DND-41 (cell line): Measurements from ENCODE around the gene BASP1.
"Not testable (repeated sequence)": the region's sequence is repeated elsewhere in the genome, so short reads cannot be mapped to it uniquely, and the experiment has no call there.

ENCODE experiments used
- ATAC-seq: fragments of 200-7000 bp; cut with Tn5 transposase; 3 replicates; pipeline ENCODE4 v1.9.1; 2021; ENCODE audit warnings: low read depth; ENCODE audit not compliant: insufficient read depth
- DNase-seq: peaks from one replicate; pipeline ENCODE4 v3.0.0-alpha.2; 2020
- H2AFZ ChIP-seq: 2 replicates; pipeline ENCODE4 v1.6.0; 2012; ENCODE audit warnings: low read depth, low read length
- H3K27ac ChIP-seq: 2 replicates; pipeline ENCODE4 v1.5.1; 2012; ENCODE audit warnings: low read length, inconsistent platforms
- H3K27me3 ChIP-seq: fragments of 200-600 bp; sonication (generic); 2 replicates; pipeline ENCODE4 v1.6.0; 2012; ENCODE audit warnings: low read length, mild to moderate bottlenecking, inconsistent platforms; ENCODE audit not compliant: insufficient read depth, poor library complexity
- H3K36me3 ChIP-seq: 2 replicates; pipeline ENCODE4 v1.5.1; 2012; ENCODE audit warnings: low read length, inconsistent platforms; ENCODE audit not compliant: insufficient read depth
- H3K4me1 ChIP-seq: 2 replicates; pipeline ENCODE4 v1.5.1; 2012; ENCODE audit warnings: mild to moderate bottlenecking, low read length; ENCODE audit not compliant: insufficient read depth
- H3K4me2 ChIP-seq: 2 replicates; pipeline ENCODE4 v1.6.0; 2012; ENCODE audit warnings: mild to moderate bottlenecking, moderate library complexity, low read length, inconsistent platforms; ENCODE audit not compliant: insufficient read depth
- H3K4me3 ChIP-seq, 2 experiments: fragments of 200-600 bp in 1 of 2; shearing (Covaris generic) in 1 of 2; 2 replicates each; pipeline ENCODE4 v1.5.1; 2012 to 2016; ENCODE audit warnings: inconsistent platforms in 2 of 2, low read length in 2 of 2, mild to moderate bottlenecking in 2 of 2, low read depth in 1 of 2, moderate library complexity in 1 of 2
- H3K79me2 ChIP-seq: 2 replicates; pipeline ENCODE4 v1.6.0; 2012; ENCODE audit warnings: low read length, inconsistent platforms; ENCODE audit not compliant: insufficient read depth
- H3K9ac ChIP-seq: 2 replicates; pipeline ENCODE4 v1.6.0; 2012; ENCODE audit warnings: low read depth, mild to moderate bottlenecking, inconsistent platforms, low read length, moderate library complexity
- H3K9me3 ChIP-seq: 2 replicates; pipeline ENCODE4 v1.5.1; 2012; ENCODE audit warnings: low read length, moderate library complexity, mild to moderate bottlenecking, inconsistent platforms; ENCODE audit not compliant: insufficient read depth, severe bottlenecking
- H4K20me1 ChIP-seq: 2 replicates; pipeline ENCODE4 v1.6.0; 2012; ENCODE audit warnings: low read length; ENCODE audit not compliant: insufficient read depth
- CTCF ChIP-seq: IDR thresholded peaks from 2 replicates; pipeline ENCODE4 v1.5.1; 2012; ENCODE audit warnings: borderline replicate concordance, low read length, moderate library complexity, mild to moderate bottlenecking; ENCODE audit not compliant: poor library complexity, severe bottlenecking; ENCODE audit errors: extremely low read depth
- EZH2 ChIP-seq: IDR thresholded peaks from 3 replicates; pipeline ENCODE4 v1.6.1; 2012; ENCODE audit warnings: borderline replicate concordance, low read depth, mild to moderate bottlenecking, moderate library complexity, low read length, inconsistent platforms; ENCODE audit not compliant: severe bottlenecking

The BASP1 gene

GRCh38 chr5:17190799-17191391 is 26.5 kb upstream of the BASP1 start:
- no peak for TF ChIP-seq CTCF
- TF ChIP-seq EZH2: no peak
- H3K79me2 ChIP-seq: no peaks in the 10 kb centered on the region
- H3K9ac ChIP-seq: no peak overlapping the region
- no peaks in the 10 kb centered on the region for H3K9me3 ChIP-seq
- no peak overlapping the region for H3K27ac ChIP-seq
- no peak overlapping the region for H2AFZ ChIP-seq
- no peaks in the 10 kb centered on the region for H3K4me1 ChIP-seq
- H4K20me1 ChIP-seq: no peaks in the 10 kb centered on the region
- no peak overlapping the region for H3K4me2 ChIP-seq
- DNase-seq: no peak
- H3K27me3 ChIP-seq: no peaks in the 10 kb centered on the region
- H3K4me3 ChIP-seq: no peak overlapping the region
- H3K36me3 ChIP-seq: no peaks in the 10 kb centered on the region
- ATAC-seq: no peak

- H4K20me1 ChIP-seq, H3K9me3 ChIP-seq, H3K9ac ChIP-seq, ATAC-seq, DNase-seq, H3K36me3 ChIP-seq, H3K79me2 ChIP-seq, H3K4me2 ChIP-seq, H3K4me3 ChIP-seq, H2AFZ ChIP-seq, H3K4me1 ChIP-seq, H3K27ac ChIP-seq, H3K27me3 ChIP-seq: not testable (repeated sequence)
Observed at GRCh38 chr5:17191574-17191973, 25.9 kb upstream of the BASP1 start.

- Histone ChIP-seq H4K20me1 (no peaks in the 10 kb centered on the region), H3K79me2 (no peaks in the 10 kb centered on the region), H3K27ac (no peak overlapping the region), H3K4me3 (no peak overlapping the region), H3K4me2 (no peak overlapping the region), H3K9me3 (no peaks in the 10 kb centered on the region), H3K9ac (no peak overlapping the region), H3K4me1 (no peaks in the 10 kb centered on the region), H3K27me3 (no peaks in the 10 kb centered on the region), H2AFZ (no peak overlapping the region), H3K36me3 (no peaks in the 10 kb centered on the region)
- DNase-seq (no peak), ATAC-seq (no peak)
- TF ChIP-seq EZH2 (no peak), CTCF (no peak)
Observed at GRCh38 chr5:17192191-17192590, 25.2 kb upstream of the BASP1 start.

GRCh38 chr5:17196024-17196423 is 21.4 kb upstream of the BASP1 start:
- H3K27me3 ChIP-seq: no peaks in the 10 kb centered on the region
- no peaks in the 10 kb centered on the region for H3K79me2 ChIP-seq
- TF ChIP-seq EZH2: no peak
- TF ChIP-seq CTCF: no peak
- no peak for DNase-seq
- no peak overlapping the region for H3K4me2 ChIP-seq
- no peak overlapping the region for H3K4me3 ChIP-seq
- H3K36me3 ChIP-seq: no peaks in the 10 kb centered on the region
- no peak overlapping the region for H3K27ac ChIP-seq
- no peak for ATAC-seq
- no peaks in the 10 kb centered on the region for H3K9me3 ChIP-seq
- H4K20me1 ChIP-seq: no peaks in the 10 kb centered on the region
- H3K9ac ChIP-seq: no peak overlapping the region
- no peak overlapping the region for H2AFZ ChIP-seq
- no peaks in the 10 kb centered on the region for H3K4me1 ChIP-seq
